H4 (cell line): ENCODE results near the gene PNMA5. TPM values are rescaled to one million over a fixed set of nuclear protein-coding genes. Genes with fewer than 3 reads are reported as not detected.
"Not testable (repeated sequence)": the region's sequence is repeated elsewhere in the genome, so short reads cannot be mapped to it uniquely, and the experiment has no call there.

ENCODE experiments used
- DNase-seq: peaks from one replicate; pipeline ENCODE4 v3.0.0-alpha.2; 2015; ENCODE audit warnings: low spot score
- total RNA-seq: library from RNA; depleted of rRNA; stranded (reverse); fragments of >200 nt; shearing (Covaris generic); gene quantifications from 2 replicates; pipeline ENCODE4 v1.2.3, GENCODE V29; 2014; rRNA removed

The PNMA5 gene
- not detected in 2 replicates for total RNA-seq

DNA sequence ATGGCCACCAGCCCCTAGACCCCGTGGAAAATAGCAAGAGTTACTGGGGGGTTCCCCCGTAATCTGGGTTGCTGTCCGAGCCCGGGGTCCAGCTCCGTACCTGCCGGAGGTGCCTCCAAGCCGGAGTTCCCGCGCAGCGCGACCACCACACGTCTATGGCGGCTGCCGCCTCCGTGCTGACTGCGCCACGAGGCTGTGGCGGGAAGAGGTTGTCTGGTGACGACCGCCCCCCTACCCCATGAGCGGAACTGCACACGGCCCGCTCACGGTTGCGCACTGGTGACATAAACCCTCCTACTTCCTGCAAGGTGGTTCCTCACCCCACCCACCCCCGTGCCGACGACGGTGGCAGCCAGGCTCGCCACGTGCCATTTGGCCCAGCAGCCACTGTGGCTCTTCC lies at the start of gene PNMA5:
TSS of gene PNMA5 (minus strand) at position 184 of the 400 bp plus-strand sequence. CDS start 2,518 bp downstream, outside the sequence.
- DNase-seq: no peak

DNA sequence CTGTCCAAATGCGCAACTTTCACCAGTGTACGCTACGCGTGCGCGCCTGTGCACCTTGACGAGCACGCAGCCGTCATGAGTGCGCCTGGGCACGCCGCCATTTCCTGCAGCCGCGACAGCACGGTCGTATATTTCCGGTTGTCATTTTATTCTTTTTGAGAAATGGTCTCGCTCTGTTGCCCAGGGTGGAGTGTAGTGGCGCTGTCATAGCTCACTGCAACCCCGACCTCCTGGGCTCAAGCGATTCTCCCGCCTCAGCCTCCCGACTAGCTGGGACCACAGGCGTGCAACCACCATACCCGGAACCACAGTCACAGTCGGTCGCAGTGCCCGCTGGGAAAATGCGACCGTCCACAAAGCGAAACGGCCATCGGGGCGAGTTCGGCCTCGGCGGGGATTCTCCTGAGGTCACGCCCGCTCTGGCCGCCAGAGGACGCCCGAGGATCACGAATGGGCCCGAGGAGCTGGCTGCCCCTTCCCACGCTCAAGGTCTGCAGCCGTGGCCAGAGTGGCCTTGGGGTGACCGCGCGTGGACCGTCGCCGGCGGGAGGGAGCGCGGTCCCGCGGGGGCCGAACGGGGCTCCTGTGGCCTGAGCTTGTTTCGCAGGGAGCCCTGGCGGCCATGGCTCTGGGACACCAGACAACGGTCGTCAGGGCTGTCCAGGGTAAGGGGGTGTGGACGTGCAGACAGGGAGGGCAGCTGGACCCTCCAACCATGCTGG lies 38.6 kb upstream of the PNMA5 start:
- peak; percentile 35 for DNase-seq

DNA sequence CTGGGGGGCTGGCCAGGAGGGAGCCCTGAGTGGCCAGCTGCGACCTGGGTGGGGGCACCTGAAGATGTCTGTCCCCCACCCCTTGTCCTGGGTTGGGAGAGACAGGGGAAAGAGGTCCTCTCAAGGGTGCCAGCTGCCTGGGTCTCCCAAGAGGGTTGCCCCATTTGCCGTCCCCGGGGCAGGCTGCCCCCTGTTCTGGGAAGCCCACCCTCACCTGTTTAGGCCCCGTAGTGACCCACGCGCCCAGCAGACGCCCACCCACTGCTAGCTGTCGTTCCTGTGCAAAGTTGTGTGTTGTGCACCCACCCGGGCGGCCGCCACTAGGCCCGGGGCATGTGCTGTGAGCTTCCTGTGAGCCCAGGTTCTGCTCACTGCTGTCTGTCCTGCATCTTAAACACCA lies 36.9 kb upstream of the PNMA5 start:
- no peak for DNase-seq

DNA sequence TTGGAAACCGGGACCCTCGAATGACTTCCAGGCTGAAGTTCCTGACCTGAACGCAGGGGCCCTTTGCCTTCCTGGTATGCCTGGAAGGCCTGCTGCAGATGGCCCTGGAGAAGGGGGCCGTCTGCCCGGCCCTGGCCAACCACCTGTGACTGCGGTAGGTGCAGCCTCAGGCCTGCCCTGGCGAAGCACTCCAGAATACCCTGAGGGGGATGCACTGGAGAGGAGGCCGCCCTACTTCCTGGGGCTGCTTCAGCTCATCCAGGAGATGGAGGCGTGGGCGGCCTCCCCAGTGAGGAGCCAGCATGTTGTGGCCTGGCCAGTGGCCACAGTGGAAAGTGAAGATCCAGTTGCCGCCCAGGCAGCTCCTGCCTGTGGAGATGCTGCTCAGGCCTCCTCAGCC lies 36.0 kb upstream of the PNMA5 start:
- DNase-seq: no peak

DNA sequence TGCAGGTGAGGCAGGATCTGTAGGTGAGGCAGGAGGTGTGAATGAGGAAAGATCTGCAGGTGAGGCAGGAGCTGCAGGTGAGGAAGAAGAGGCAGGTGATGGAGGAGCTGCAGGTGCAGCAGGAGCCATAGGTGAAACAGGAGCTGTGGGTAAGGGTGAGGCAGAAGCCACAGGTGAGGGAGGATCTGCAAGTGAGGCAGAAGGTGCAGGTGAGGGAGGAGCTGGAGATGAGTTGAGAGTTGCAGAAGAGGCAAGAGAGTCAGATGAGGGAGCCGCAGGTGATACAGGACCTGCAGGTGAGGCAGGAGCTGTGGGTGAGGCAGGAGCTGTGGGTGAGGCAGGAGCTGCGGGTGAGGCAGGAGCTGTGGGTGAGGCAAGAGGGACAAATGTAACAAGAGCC lies 35.2 kb upstream of the PNMA5 start:
- DNase-seq: no peak

DNA sequence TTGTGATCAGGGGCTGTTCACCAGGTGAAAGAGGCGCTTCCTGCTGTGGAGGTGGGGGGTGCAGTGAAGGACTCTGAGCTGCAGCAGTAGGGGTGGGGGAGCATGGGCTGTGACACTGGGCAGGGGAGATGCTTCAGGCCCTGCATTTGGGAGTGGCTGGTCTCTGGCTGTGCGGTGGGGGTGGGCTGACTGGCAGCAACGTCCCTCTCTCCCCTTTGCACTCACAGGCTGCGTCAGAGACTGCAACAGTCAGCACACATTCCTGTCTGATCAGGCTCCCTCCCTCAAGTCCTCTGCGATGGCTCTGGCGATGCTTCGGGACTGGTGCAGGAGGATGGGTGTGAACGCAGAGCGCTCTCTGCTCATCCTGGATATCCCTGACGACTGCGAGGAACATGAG lies 34.6 kb upstream of the PNMA5 start:
- DNase-seq: not testable (repeated sequence)

DNA sequence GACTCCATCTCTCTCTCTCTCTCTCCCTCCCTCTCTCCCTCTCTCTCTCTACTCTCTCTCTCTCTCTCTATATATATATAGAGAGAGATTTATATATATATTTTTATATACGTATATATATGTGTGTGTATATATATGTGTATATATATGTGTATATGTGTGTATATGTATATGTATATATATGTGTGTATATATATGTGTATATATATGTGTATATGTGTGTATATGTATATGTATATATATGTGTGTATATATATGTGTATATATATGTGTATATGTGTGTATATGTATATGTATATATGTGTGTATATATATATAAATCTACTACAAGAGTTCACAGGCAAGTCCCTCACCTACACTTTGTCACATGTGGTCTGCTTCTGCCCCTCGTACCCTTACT lies 32.6 kb upstream of the PNMA5 start:
- DNase-seq: not testable (repeated sequence)

DNA sequence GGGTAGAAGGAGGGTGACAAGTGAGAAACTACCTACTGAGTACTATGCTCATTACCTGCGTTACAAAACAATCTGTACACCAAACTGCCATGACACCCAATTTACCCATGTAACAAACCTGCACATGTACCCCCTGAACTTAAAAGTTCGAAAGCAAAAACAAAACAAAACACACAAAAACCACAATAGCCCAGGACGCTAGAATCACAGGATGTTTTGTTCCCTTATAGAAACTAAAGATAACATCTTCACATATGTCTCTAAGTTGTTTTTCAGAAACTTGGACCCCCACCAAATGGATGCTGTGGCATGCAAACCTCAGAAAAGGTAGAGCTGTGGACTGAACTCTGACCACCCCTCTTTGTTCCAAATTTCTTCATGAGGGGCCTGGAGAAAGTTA lies 25.2 kb upstream of the PNMA5 start:
- DNase-seq: no peak

DNA sequence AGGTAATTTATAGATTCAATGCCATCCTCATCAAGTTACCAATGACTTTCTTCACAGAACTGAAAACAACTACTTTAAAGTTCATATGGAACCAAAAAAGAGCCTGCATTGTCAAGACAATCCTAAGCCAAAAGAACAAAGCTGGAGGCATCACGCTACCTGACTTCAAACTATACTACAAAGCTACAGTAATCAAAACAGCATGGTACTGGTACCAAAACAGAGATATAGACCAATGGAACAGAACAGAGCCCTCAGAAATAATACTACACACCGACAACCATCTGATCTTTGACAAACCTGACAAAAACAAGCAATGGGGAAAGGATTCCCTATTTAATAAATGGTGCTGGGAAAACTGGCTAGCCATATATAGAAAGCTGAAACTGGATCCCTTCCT lies 23.3 kb upstream of the PNMA5 start:
- DNase-seq: not testable (repeated sequence)

DNA sequence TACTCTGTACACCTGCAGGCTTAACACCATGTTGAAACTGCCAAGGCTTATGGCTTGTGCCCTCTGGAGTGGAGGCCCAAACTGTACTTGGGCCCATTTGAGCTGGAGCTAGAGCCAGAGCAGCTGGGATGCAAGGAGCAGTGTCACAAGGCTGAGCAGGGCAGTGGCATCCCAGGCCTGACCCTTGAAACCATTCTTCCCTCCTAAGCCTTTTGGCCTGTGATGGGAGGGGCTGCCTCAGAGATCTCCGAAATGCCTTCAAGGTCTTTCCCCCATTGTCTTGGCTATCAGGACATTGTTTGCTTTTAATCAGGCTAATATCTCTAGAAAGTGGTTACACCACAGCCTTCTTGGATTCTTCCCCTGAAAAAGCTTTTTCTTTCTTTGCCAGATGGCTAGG lies 10.9 kb upstream of the PNMA5 start:
- DNase-seq: no peak

DNA sequence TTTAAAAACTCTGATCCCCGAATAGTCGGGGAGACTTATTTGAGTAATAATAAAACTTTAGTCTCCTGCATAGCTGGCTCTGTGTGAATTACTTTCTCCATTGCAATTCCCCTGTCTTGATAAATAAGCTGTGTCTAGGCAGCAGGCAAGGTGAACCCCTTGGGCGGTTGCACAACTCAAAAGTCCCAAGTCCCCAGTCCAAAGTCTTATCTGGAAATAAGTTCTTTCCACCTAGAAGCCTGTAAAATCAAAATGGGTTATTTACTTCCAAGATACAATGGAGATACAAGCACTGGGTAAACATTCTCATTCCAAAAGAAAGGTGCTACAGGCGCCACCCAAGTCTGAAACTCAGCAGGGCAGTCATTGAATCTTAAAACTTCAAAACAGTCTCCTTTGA lies 10.1 kb upstream of the PNMA5 start:
- no peak for DNase-seq

DNA sequence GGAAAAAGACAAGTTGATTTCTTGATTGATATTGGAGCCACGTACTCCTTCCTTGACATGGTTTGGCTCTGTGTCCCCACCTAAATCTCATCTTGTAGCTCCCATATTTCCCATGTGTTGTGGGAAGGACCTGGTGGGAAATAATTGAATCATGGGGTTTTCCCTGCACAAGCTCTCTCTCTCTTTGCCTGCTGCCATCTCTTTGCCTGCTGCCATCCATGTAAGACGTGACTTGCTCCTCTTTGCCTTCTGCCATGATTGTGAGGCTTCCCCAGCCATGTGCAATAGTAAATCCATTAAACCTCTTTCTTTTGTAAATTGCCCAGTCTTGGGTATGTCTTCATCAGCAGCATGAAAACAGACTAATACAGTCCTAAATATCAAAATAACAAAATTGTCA lies 8.3 kb upstream of the PNMA5 start:
- DNase-seq: not testable (repeated sequence)

DNA sequence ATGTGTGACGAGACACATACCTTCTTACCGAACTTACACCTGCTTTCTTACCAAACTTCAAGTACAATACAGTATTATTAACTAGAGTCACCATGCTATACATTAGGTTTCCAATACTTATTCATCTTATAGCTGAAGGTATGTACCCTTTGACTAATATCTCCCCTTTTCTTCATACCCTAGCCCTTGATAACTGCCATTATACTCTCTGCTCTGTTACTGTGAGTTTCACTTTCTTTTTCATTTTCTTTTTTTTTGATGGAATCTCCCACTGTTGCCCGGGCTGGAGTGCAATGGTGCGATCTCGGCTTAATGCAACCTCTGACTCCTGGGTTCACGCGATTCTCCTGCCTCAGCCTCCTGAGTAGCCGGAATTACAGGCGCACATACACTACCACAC lies 3.4 kb upstream of the PNMA5 start:
- no peak for DNase-seq

DNA sequence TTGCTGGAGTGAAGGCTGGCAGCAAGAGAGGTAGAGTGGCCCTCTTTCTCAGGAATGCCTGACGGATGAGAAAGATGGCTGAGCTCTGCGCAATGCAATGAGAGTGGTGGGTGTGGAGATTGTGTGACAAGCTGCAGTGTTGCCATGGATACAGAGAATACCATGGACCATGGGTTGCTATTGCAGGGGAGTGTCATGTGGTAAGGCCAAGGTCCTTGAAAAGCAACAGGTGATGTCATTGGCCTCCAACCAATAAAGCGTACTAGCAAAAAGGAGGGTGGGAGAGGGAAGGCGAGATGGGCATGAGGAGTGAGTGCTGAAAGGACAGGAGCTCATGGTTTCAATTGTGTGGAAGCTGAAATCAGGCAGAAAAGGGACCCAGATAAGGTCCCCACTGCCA lies 1.8 kb downstream of the PNMA5 start:
- no peak for DNase-seq

DNA sequence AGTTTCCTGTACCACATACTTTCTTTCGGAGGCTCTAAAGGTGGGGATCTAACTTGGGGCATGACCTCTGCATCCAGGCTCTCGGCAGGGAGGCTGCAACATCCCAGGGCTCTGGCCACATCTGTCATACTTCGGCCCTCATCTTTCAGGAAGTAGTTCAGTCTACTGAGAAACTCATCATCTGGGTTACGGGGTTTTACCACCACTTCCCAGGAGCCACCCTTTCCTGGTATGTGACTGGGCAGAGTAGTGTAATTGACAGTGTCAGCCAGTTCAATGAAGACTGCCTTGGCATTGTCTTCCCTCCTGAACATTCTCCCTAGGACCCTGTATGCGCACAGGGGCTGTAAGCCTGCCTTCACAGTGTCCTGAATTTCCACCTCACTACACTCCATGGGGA lies 2.8 kb downstream of the PNMA5 start:
- no peak for DNase-seq

DNA sequence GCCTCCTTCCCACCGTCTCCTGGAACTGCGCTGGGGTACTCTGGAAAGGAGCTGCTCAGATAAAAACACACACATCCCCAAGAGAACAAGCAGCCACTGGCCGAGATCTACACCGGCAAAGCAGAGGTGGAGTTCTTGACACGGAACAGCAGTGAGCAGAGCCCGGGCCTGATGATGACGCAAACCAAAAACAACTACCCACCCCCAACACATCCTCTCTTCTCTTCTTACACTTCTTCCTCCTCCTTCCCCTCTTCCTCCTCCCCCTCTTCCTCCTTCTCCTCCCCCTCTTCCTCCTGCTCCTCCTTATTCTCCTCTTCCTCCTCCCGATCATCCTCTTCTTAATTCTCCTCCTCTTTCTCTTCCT lies 4.6 kb downstream of the PNMA5 start:
- no peak for DNase-seq

DNA sequence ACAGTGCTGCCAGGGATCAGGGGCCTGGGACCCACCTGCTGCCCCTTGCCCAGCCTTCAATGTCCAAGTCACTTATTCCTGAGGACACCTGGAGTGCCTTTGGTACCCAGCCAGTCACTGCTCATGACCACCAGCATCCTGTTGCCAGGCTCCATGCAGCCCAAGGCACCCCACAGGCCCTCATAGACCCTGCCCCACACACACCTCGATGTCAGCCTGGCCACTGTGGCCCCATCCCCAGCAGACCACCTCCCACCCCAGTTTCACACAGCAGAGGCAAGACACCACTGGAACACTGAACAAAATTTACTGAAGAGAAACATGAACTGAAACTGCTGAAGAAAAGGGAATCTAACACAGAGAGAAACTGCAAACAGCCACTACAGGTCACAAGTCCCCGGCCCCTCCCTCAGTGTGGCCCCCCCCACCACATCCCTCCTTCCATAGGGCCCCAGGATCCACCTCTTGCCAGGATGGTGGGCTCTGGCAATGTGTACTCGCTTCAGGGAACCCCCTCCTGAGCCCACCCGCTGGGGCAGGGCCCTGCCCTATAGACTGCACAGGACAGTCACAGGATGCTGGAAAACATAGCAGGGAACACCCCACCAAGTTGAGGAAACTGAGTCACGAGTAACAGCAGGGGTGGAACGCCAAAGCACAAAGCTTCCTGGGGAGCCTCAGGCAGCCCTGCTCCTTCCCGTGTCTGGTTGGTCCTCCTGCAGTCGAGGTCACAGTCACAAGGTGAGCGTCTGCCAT lies 5.2 kb downstream of the PNMA5 start:
- no peak for DNase-seq

DNA sequence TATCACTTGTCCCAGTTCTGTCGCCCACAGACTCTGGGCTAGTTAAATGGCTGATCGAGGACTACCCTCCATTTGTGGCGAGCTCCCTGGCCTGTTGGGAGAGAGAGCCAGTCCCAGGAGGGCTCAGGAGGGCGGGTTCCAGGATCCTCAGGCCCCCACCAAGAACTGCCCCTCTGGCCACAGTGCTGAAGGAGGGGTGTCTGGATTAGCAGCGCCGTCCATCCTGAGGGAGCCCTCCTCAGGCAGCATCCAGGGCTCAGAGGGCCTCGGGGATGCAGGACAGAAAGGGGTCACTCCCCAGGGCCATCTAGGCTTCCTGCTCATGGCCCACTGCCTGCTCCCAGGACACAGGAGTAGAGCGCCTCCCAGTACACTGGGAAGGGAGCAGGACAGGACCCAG lies 6.1 kb downstream of the PNMA5 start:
- no peak for DNase-seq

DNA sequence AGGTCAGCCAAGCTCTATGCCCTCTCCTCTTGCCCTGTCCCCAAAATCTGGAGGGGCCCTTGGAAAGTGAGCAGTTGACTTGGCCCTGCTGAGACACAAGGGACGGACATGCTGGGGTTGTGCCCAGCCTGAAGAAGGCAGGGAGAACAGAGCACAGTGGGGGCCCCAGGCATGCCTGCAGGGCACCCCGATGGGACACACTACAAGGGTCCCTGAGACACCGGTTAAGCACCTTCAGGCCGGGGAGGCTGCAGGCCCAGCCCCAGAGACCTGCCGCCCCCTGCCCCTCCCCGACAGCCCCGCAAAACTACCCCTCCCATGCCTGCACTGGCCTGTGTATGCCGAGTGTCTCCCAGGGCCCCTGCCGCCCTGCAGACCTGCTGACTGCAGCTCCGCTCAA lies 6.8 kb downstream of the PNMA5 start:
- not testable (repeated sequence) for DNase-seq

DNA sequence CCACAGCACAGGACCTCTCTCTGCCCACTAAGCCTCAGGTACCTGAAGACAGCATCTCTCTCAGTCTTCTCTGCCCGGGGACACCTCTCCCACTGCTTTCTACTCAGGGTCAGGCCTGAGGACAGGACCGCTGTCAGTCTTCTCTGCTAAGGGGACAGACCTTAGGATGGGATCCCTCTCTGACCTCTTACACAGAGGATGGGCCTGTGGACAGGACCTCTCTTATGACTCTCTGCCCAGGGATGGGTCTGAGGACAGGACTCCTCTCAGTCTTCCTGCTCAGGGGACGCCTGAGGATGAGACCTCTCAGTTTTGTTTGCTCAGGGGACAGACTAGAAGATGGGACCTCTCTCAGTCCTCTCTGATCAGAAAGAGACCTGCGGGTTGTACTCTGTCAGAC lies 8.5 kb downstream of the PNMA5 start:
- not testable (repeated sequence) for DNase-seq

DNA sequence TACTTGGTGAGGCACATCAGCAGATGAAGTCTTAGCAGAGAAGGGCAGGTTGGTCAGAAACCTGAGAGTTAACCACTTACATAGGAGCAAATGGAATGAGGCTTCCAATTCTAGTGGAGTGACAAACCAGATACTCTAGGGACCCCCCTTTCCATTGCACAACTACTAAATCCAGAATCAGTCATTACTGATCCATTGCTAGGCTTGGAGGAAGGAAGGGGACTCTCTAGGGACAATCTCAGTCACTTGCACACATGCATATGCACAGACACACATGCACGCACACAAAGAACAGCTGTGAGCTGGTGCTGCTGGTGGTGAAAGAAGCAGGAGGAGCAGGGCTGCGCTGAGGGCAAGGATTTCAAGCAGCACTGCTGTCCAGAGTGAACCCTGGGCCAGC lies 25.7 kb downstream of the PNMA5 start:
- DNase-seq: no peak

DNA sequence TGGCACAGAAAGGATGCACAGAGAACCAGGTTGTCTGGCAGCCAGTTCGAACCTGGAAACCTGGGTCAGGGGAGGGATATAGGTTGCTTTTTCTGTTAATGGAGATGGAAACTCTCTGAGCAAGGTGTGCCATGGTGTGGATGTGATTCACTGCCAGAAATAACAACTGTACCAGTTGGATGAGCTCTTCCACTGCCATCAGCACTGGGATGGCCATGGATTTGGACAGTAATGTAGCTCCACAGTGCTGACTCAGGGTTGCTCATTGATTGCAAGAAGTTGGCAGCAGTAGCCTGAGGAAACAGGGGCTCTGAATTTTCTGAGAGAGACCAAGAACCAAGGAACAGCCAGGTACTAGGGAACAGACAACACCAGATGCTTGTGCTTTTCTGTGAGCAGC lies 33.8 kb downstream of the PNMA5 start:
- no peak for DNase-seq

DNA sequence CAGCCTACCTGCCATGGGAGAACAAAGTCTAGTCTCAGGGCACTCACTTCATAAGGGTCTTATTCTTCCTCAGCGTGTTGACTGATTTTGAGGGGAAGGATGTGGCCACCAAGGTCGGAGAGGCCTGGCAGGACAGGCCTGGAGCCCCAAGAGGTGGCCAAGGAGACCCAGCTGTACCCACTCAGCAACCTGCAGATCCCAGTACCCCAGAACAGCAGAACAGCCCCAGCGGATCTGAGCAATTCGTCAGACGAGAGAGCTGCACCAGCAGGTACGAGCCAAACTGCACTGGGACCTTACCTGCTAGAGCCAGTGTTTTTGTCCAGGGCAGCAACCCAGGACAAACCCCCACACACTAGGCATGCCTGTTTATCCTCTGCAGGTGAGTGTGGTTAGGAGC lies 34.3 kb downstream of the PNMA5 start:
- DNase-seq: no peak
